ENCODE data around the gene RAD51B. TPM values are rescaled to one million over a fixed set of nuclear protein-coding genes. Genes with fewer than 3 reads are reported as not detected.

RAD51B gene
- total RNA-seq, 3 donors from 2014 or later: 10.6 to 77.6 (median 33.8) TPM

GRCh38 chr14:68514608-68515194 is 695.1 kb downstream of the RAD51B start:
- Histone ChIP-seq H3K4me1 (peaks cover 19 to 42% of the 10 kb centered on the region in 2 donors), H3K36me3 (no peaks in the 10 kb centered on the region), H3K27me3 (no peaks in the 10 kb centered on the region), H3K4me3 (no peak overlapping the region), H3K27ac (peak overlapping the region; percentile 89 to 91), H3K9me3 (no peaks in the 10 kb centered on the region)
- DNase-seq (ENCODE audit: low spot score in 2 of 2): no peak
- TF ChIP-seq POLR2AphosphoS5 (IDR thresholded peaks at IDR 0.05) (no peak), POLR2A (IDR thresholded peaks at IDR 0.05) (no peak), CTCF (IDR thresholded peaks at IDR 0.05) (no peak)
- intact Hi-C loops (cut with DNase I; ENCODE audit: low total_unique reads): no loop called here

DNA sequence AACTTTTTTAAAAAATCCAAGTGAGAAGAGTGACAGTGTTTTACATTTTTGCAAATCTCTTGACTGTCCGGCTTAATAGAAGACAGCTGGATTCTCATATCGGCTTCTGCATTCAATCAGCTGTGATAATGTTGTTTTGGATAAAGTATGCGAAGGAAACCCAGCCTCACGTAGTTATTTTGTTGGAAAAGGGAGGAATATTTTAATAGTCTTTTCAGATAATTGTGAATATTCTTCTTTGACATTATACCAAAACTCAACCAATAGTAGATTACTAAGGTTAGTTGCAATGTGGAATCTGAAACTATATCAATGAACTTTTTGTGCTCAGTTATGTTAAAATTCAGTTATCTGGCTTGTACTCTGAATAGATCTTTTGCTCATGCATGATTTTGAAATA is 696.8 kb downstream of the RAD51B start:
- H3K27me3 ChIP-seq: no peaks in the 10 kb centered on the region
- no peak overlapping the region for H3K27ac ChIP-seq
- H3K4me3 ChIP-seq: no peak overlapping the region
- H3K9me3 ChIP-seq: no peaks in the 10 kb centered on the region
- intact Hi-C loops (cut with DNase I; ENCODE audit: low total_unique reads): no loop called here
- DNase-seq (ENCODE audit: low spot score in 2 of 2): no peak
- H3K4me1 ChIP-seq: peaks cover 5 to 32% of the 10 kb centered on the region in 2 donors
- TF ChIP-seq POLR2A (IDR thresholded peaks at IDR 0.05) (no peak), POLR2AphosphoS5 (IDR thresholded peaks at IDR 0.05) (no peak), CTCF (IDR thresholded peaks at IDR 0.05) (no peak)
- no peaks in the 10 kb centered on the region for H3K36me3 ChIP-seq

DNA sequence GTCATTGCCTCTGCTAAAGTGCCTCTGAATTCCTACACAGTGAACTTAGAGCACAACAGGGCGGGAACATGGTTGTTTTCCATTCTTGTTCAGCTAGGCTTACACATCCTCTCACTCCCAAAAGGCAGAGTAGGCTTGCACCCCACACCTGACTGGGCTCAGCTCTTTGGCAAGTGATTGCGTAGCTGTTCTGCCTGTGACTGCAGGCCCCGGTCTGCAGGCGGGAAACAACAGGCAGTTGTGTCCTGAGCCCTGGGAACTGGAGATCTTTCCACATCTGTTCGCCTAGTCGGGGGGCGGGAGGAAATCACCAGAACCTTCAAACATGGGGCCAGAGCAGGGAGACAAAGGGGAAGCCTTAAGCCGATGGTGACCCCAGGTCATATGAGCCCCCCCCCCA is 698.6 kb downstream of the RAD51B start:
- H3K4me3 ChIP-seq: no peak overlapping the region
- intact Hi-C loops (cut with DNase I; ENCODE audit: low total_unique reads): no loop called here
- H3K9me3 ChIP-seq: no peaks in the 10 kb centered on the region
- no peaks in the 10 kb centered on the region for H3K27me3 ChIP-seq
- peak overlapping the region; percentile 60 to 80 for H3K27ac ChIP-seq
- peaks cover 0 to 23% of the 10 kb centered on the region in 2 donors for H3K4me1 ChIP-seq
- no peak for DNase-seq (ENCODE audit: low spot score in 2 of 2)
- TF ChIP-seq CTCF (IDR thresholded peaks at IDR 0.05) (no peak), POLR2A (IDR thresholded peaks at IDR 0.05) (no peak), POLR2AphosphoS5 (IDR thresholded peaks at IDR 0.05) (no peak)
- no peaks in the 10 kb centered on the region for H3K36me3 ChIP-seq

- Histone ChIP-seq H3K27ac (peak overlapping the region; percentile 60 to 80), H3K36me3 (no peaks in the 10 kb centered on the region), H3K4me1 (peaks cover 0 to 17% of the 10 kb centered on the region in 2 donors), H3K9me3 (no peaks in the 10 kb centered on the region), H3K27me3 (no peaks in the 10 kb centered on the region), H3K4me3 (no peak overlapping the region)
- intact Hi-C loops (cut with DNase I; ENCODE audit: low total_unique reads): no loop called here
- TF ChIP-seq CTCF (IDR thresholded peaks at IDR 0.05) (no peak), POLR2AphosphoS5 (IDR thresholded peaks at IDR 0.05) (no peak), POLR2A (IDR thresholded peaks at IDR 0.05) (no peak)
- DNase-seq (ENCODE audit: low spot score in 2 of 2): no peak
Measured at GRCh38 chr14:68518761-68519670, 699.4 kb downstream of the RAD51B start.

- Histone ChIP-seq H3K9me3 (no peaks in the 10 kb centered on the region), H3K27me3 (no peaks in the 10 kb centered on the region), H3K27ac (peak overlapping the region; percentile 80 to 87), H3K4me3 (no peak overlapping the region), H3K4me1 (peaks cover 0 to 12% of the 10 kb centered on the region in 2 donors), H3K36me3 (no peaks in the 10 kb centered on the region)
- intact Hi-C loops (cut with DNase I; ENCODE audit: low total_unique reads): no loop called here
- TF ChIP-seq CTCF (IDR thresholded peaks at IDR 0.05): no peak
- DNase-seq (ENCODE audit: low spot score in 2 of 2): no peak
Measured at GRCh38 chr14:68519671-68520187, 700.1 kb downstream of the RAD51B start.
